ENCODE results near the gene NDST4.

- TF ChIP-seq, protein P1, sequence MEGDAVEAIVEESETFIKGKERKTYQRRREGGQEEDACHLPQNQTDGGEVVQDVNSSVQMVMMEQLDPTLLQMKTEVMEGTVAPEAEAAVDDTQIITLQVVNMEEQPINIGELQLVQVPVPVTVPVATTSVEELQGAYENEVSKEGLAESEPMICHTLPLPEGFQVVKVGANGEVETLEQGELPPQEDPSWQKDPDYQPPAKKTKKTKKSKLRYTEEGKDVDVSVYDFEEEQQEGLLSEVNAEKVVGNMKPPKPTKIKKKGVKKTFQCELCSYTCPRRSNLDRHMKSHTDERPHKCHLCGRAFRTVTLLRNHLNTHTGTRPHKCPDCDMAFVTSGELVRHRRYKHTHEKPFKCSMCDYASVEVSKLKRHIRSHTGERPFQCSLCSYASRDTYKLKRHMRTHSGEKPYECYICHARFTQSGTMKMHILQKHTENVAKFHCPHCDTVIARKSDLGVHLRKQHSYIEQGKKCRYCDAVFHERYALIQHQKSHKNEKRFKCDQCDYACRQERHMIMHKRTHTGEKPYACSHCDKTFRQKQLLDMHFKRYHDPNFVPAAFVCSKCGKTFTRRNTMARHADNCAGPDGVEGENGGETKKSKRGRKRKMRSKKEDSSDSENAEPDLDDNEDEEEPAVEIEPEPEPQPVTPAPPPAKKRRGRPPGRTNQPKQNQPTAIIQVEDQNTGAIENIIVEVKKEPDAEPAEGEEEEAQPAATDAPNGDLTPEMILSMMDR (IDR thresholded peaks at IDR 0.05; ENCODE audit: low read depth, low read length), result no peak
- TF ChIP-seq EZH2phosphoT487 (IDR thresholded peaks at IDR 0.05; ENCODE audit: low read depth), result no peak
Observed at GRCh38 chr4:114999880-115000279, 113.5 kb downstream of the NDST4 start.
